HG03060 (cell line): Measurements from ENCODE around the gene CDK6.
A peak's percentile ranks its signal among the peaks of the same experiment; 100 is the strongest.

ENCODE experiments used
- ATAC-seq: cut with Tn5 transposase; IDR thresholded peaks from one replicate; pipeline ENCODE4 v1.9.1; 2021; ENCODE audit warnings: low read depth, moderate number of reproducible peaks; ENCODE audit not compliant: unreplicated experiment

Gene CDK6

DNA sequence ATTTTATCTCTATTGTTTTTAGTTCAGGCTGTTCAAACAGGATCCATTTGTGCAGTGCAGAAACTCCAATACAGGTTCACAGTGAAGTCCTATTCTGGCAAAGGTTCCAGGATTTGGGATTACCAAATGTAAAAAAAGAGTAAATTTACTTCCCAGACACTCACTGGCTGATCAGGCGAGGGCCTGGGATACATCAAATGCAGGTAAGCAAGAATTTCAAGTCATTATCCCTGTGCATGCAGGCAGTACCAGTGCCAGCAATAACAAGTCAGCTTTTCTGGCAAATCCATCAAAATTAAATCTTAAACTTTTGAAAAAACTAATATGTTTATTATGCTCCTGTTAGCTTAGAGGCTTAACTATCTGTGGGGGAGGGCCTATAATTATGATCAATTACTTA, 6.3 kb downstream of the CDK6 start:
- no peak for ATAC-seq

DNA sequence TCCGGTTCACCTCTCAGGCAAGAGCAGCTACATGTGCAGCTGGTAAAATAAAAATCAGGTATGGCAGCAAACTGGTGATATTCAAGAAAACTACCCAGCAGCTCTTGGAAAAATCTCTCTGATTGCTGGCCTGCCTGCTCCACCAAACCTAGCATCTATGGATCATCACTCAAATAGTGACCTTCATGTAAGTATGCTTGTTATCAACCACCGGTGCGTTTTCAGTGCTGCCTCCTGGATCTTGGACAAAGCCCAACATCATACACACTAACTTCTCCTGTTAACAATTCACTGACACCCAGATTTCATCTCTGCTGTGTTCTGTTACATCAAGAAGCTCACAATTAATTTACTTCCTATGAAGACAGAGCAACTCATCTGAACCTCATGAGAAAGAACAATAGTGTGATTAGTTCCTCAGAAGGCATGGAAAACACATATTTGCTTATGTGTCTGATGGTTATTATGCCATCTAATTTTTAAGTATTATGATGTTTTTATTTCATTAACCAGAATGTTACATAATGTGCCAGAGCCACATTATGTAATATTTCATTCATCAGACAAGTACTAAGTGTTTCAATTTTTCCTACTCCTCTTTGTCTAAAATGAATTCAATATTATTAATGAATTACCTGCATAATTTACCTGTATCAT, 8.8 kb downstream of the CDK6 start:
- ATAC-seq, result no peak

DNA sequence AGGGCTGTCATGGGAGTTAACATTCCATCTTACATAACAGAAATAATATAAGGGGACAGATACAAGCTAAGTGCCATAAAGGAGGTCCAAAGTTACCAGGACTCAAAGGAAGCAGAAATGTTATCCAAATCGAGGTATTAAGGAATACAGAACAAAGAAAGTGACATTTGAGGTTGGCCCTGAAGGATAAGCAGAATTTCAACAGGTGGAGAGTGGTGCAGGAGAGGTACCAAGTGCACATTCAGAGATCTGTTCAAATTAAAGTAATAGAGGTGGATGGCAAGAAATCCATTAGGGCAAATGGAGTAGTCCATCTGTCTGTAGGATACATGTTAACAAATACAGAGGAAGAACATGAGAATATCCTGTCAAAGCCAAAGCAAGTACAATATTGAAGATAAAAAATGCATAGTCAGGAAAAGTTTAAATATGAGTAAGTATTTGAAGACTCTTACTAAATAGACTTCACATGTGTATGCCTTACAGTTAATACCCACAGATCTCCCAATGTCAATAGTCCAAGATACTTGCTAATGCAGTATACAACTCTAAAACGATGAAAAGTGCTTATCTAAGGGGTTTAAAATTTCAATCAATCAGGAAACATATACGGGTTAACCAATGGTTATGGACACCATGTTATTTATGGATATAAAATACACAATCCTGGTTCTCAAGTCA, 10.0 kb downstream of the CDK6 start:
- ATAC-seq, result no peak

DNA sequence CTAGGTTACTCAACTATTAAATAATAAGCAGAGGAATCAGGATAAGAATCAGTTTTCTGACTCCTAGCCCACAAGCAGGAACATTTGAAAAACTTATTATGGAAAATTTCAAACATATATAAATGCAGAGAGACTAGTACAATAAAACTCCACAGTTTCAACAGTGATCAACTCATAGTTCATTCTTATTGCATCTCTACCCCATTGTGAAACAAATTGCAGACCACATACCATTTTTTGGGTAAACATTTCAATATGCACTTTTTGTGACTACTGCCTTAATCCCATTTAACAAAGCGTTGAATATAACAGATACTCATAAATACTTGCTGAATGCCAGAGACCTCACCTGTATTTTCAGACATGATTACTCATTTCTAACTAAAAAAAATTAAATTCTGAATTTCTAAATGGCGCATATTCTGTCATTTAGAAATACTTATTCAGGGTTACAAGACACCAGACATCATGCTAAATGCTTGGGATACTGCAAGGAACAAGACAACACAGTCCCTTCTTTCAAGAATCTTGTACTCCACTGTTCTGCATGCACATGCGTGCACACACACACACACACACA, 11.4 kb downstream of the CDK6 start:
- ATAC-seq, result no peak

DNA sequence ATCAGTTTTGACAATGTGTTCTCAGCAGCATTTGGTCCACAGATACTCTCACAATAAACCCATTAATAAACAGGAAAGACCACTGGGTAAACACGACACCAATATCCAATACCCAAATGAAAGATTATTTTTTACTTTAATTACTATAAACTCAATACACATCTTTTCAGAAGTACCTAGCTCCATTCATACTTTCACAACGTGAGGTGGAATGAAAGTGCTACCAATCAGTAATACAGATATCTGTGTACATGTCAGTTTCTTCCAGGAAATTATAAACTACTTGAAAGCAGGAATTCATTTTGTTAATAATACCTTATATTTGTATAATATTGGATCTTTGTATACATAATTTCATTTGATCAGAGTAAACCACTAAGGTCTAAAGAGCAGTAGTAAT, 11.9 kb downstream of the CDK6 start:
- no peak for ATAC-seq

DNA sequence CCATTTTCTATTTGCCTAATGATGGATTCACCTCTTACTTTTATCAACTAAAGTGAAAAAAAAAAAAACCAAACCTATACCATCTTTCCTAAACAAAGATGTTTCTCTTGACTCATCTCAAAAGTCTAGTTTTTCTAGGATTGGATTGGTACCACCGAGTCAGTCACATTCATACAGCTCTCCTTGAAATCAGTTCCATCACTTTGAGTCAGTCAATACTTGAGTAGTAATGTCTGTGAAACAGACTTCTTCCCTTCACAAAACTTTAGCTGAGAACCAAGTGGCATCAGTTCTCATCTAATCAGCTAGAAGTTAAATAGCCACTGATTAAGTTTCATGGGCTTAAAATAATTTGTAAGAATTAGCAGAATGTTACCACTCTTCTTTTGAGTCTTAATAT, 13.3 kb downstream of the CDK6 start:
- no peak for ATAC-seq

DNA sequence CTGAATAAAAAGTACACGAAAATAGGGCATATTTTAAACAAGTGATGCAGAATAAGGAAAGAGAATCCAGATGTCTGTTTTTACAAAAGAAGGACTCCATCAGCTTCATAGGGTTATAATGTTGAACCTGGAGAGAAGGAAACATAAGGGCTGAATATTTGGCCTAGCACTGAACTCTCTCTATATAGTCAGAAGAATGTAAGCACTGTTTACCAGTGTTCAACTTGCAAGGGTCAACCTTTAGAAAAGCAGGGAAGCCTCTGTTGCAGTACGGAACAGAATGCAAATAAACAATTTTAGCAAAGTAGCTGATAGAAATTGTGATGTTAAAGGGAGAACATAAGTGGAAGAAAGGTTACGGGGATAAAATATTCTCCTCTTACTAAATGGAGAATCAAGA, 16.2 kb downstream of the CDK6 start:
- ATAC-seq, result no peak

DNA sequence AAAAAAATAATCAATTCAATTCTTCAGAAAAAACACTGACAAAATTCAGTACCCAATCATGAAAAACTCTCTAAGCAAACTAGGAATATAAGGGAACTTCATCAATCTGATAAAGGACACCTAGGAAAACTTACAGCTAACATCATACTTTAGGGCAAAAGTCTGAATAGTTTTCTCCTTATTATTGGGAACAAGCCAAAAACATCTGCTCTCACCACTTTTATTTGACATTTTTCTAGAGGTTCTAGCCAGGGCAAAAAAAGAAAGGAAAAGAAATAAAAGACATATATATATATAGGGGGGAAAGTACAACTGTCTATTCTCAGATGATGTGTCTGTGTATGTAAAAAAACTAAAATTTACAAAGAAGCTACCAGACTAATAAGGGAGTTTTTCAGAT, 19.0 kb downstream of the CDK6 start:
- ATAC-seq, result no peak

DNA sequence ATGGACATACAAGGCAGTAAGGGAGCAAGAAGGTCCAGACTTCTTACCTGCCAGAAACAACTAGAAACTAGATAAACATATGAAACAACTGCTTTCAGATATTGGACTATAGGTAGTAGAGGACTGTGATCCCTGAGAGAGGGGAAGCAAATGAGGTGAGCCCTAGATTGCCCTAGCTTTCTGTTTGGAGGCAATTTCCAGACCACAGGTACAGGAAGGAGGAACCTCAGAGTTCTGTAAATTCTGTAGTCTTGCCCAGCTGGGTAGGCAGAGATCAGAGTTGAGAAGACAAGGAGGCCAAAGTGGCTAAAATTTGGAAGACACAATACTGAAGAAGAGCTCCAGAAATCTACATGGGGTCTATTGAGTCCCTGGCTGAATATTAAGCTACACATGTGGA, 21.0 kb downstream of the CDK6 start:
- ATAC-seq, result no peak

DNA sequence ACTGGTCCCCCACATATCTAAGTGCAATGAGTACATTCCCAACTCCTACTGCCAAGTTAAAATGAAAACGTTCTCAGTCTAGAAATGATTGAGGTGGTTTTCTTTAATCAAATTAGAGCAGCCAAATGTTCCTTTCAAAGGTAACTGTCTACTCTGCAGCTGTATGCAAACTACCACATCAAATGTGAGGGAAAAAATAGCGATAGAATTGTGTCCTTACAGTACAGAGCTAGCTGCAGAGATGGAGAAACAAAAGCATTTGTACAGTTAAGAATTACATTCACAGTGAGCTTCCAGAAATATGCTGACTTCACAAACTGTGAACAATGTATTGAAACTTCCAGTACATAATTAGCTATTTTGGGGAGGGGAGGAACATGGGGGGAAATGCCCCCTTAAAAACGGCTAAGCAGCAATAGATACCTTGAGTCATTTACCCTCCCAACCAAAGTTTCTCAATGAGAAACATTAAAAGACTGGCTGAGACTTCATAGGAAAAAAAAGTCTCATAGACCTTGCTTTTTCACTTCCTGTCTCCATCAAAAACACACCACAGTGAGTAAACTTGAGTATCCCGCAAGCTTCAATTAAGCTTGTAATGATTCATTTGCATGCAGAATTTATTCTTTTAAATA, 22.9 kb downstream of the CDK6 start:
- ATAC-seq, result peak; percentile 41

DNA sequence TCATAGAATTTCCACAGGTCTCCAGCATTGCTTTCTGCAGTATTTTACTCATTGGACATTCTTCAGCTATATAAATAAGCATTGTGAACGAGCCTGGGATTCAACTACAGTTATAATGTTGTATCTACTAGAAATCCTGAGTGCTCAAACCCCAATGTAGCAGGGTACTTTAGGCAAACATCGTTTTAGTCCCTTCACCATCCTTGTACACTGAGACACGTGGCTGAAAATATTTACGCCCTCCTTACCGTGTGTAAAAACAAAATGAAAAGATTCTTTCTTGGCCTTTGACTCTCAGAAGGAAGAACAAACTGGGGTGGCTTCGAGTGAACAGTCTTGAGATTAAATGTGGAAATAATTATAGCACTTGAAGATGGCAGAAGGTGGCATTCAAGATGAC, 25.2 kb downstream of the CDK6 start:
- no peak for ATAC-seq

DNA sequence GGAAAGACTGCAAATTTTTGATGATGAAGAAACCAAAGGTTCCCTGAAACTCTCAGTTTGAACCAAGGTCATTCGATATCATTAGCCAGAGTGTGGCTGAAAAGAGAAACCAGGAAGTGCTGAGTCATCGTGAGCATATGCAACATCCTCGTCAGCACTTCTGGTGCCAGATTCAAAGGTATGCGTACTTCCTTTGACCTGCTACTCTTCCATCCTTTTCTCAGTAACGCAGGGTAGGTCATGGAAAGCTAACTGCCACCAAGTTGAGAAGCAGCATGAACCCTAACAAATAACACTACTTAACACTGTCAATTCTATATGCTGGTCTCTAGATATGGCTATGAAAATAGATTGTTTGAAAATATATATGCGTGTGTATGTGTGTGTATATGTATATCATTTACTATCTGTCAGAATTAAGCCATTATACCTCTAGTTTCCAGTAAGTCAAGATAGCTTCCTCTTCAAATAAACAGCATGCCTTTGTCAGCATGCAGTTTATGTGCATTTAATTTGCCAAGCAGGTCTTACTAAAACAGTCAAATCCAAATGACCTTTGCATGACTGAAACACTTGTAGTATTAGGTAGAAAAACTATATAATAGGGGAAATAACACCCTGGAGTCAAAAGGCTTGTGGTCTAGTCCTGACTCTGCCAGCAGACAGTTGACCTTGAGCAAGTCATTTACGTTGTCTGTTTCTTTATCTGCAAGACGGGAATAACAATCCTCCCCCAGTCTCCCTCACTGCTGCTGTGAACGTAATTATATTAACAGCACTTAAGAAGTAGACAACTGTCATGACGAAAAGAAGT, 26.4 kb downstream of the CDK6 start:
- ATAC-seq, result peak; percentile 59

DNA sequence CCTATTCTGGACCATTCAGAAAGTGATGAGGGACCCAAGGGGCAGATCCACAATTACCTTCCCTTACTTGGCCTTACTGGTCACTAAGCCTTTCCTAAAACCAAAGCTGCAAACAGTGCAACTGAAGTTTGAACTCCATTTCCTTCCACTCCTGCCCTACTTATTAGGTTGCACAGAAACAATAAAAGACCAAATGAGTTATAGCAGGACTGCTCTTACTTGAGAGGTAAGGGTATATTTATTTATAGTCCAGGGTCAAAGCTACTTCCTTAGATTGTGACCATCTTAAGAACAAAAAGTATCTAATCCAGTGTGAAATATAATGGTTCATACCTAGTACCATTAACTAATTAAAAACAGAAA, 27.0 kb downstream of the CDK6 start:
- peak; percentile 10 for ATAC-seq

DNA sequence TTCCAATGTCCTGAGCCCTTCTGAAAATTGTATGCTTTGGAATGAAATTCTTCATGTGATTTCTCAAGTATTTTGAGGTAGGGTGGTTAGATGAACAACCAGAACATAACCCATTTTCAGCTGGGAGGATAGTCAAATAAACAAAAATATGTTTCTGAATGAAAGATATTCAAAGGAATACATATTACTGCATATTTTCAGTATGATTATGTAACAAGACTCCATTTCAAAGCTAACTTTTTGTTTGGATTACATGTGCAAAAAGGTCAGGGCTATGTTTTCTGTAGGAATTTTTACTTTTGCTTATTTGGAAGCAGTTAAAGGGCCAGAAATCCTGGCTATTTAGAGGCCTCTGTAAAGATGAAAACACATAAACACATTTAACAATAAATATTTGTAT, 27.7 kb downstream of the CDK6 start:
- no peak for ATAC-seq

DNA sequence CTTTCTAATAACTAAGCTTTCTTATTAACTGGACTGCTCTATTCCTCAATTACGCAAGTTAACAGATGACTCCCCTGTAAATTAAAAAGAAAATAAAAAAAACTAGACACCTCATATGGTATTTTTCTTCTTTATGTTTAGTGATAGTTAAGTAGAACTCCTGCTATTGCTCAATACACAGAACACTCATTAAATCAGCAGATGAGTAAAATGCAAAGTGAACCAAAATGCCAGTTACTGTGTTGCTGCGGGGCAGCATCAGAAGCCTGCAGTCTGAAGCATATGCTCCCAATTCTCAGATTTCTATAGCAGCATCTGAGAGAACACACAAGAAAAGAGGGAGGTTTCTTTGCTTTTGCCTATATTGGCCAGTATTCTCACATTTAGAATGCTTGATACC, 28.4 kb downstream of the CDK6 start:
- ATAC-seq, result no peak

DNA sequence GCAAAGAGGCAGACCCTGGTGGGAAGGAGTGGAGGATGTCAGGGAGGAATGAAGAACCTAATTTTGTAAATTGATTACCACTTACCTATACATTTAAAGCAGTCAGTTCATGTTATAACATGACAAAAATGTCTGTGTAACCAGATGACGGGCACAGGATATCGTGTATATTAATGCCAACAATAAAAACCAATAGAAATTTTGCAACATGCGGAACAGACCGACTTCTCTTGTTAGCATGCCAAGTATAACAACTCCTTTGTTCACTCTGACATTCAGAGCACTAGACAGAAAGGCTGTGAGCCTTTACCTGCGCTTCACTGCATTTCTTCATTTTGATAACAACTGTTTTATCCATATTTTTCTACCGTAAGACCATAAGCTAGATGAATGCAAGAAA, 29.9 kb downstream of the CDK6 start:
- ATAC-seq, result no peak

DNA sequence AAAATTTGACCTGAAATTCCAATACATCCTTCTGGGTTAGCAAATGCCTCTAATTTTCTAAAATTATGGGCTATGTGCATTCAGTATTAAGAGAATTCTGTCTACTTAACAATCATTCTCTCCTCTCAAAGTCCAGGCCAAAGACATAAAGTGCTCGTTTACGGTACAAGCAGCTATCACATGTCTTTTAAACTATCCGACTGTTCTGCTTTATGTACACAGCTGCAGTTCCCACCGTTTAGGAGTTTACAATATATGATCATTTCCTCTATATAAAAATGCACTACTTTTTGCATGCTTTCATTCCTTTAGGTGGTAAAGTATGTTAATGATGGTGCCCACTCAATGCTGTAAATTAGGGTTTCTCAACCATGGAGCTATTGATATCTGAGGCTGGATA, 34.0 kb downstream of the CDK6 start:
- ATAC-seq, result no peak

DNA sequence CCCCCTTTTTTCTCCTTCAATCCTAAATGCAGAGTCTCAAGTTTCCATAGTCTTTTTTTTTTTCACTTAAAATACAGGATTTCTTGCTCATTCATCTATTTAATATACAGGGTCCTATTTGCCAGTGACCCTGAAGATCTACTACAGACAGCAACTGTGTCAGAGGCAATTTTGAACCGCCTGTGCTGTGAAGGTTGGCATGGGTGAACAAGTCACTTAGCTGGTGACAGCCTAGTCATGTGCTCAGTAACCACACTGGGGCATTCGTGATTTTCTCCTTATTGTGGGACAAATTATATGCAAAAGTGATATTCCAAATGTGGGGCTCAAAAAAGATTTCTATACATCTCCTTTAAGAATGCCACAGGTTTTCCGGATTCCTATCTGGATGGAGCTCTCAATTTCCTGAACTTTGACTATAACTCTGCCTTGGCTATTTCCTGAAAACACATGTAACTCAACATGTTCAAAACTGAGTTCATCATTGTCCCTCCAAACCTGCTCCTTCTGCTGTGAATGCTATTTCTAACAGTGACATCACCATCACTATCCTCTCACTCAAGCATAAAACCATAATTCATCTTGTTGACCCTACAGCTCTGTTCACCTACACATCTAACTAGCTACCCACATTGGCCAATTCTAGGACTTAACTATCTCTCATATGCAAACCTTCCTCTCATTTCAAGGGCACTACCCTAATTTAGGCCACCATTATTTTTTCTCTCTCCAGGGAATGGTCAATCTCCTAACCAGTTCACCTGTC, 36.7 kb downstream of the CDK6 start:
- peak; percentile 49 for ATAC-seq

DNA sequence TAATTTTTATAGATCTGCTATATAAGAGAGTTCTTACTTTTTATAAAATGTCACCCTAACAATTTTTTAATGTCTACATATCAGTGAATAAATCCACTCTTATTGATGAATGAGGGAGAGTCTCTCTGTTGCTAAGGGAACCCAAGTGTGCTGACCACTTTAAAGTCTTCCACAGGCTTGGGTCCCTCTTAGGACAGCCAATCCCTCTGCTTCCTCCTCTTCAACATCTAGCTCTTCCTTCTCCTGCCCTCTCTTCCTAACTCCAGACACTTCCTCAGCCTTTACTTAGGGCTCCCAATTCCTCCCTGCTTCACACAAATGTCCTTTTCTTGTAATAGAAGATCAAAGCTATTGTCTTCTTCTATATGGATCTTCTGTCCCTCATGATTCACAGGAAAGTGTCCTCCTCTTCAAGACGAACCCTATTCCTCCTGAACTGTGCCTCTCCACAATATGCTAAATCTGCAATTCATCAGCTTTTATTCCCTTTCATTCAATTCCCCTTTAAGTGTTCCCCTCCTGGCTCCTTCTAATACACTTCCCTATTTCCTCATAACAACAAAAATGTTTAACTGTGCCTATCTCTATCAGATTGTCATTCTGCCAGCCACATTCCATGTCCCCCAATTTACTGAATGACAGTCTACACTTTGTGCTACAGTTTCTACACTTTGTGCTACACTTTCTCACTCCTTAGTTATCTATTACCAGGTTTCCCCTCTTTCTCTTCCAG, 37.7 kb downstream of the CDK6 start:
- no peak for ATAC-seq

DNA sequence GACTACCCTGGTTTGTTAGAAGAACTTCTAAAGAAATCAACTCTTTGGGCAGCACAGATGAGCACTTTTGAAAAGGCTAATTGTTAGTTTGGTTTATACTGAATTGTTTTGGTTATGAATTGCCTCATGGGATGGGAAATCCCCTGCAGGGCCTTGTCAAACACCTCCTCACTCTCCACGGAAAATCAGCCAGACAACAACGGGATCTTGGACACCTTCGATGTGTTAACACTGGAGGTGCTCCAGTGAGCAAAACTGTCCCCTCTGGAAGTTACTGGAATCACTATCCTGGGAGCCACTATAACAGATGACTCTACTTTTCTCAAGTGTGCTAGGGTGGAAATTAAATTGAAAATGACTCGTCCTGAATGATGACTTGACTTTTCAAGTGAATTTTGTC, 38.7 kb downstream of the CDK6 start:
- no peak for ATAC-seq
